Measurements from ENCODE around the gene MYO9A.

- TF ChIP-seq CTCF (conservative IDR thresholded peaks at IDR 0.05): no peak
- no peak for TF ChIP-seq ZFX (IDR thresholded peaks at IDR 0.05)
Observed at GRCh38 chr15:71825021-71825730, 292.8 kb downstream of the MYO9A start.
